HG03442 (cell line): ENCODE results near the gene AGPS.
"Not testable (repeated sequence)": the region's sequence is repeated elsewhere in the genome, so short reads cannot be mapped to it uniquely, and the experiment has no call there.

Experiments used
- ATAC-seq: cut with Tn5 transposase; IDR thresholded peaks from one replicate; pipeline ENCODE4 v1.9.1; 2021; ENCODE audit warnings: mild to moderate bottlenecking, moderate library complexity; ENCODE audit not compliant: unreplicated experiment

AGPS gene

DNA sequence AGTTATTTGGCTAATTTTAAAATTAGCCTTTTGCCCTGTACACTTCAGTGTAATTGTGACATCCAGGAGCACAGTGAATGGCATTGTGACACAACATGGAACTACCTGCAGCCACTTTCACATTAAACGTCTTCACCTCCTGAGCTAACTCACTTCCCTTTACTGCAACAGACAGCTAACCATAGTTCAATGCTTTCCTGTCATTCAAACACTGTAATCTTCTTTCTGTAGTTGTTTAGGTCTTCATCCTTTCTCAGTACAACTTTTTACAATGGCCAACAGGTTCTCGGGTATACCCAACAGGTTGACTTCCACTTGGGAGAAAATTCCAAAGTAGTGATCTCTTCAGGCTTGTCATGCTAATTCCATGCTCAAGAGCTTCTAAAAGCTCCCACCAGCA lies 8.6 kb upstream of the AGPS start:
- no peak for ATAC-seq

DNA sequence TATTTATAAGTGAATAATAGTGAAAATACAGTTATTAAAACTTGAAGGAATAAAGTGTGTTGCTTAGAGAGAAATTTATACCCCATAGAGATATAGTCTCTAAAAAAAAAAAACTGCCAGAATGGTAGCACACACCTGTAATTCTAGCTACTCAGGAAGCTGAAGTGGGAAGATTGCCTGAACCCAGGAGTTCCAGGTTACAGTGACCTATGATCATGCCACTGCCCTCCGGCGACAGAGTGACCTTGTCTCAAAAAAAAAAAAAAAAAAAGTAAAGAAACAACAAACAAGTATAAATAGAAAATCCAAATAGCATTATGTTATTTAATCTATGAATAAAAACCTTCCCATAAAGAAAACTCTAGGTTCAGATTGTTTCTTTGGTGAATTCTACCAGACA lies 7.4 kb upstream of the AGPS start:
- no peak for ATAC-seq

DNA sequence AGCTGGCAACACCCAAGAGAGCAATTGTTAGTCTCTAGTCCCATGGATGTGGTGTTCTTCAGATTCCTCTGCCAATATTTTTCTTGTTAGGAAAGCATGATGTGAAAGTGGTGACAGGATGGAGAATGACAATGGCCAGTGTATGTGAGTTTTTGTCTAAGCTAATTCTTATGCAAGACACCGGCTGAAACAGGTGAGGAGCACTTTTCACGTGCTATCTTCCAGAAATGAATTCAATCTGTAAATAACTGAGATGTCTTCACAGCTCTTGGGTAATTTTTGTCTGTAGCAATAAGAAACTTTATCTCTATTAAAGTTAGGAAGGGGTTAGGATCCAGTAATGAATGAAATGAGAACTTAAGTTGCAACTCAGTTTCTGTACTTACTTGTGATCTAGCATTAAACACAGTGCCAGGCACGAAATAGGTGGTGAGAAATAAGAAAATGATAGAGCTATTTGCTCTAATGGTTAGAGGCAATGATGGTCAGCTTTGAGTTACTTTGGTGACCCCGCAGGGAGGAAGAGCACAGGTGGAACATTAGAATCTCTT lies 676 bp upstream of the AGPS start:
- no peak for ATAC-seq

DNA sequence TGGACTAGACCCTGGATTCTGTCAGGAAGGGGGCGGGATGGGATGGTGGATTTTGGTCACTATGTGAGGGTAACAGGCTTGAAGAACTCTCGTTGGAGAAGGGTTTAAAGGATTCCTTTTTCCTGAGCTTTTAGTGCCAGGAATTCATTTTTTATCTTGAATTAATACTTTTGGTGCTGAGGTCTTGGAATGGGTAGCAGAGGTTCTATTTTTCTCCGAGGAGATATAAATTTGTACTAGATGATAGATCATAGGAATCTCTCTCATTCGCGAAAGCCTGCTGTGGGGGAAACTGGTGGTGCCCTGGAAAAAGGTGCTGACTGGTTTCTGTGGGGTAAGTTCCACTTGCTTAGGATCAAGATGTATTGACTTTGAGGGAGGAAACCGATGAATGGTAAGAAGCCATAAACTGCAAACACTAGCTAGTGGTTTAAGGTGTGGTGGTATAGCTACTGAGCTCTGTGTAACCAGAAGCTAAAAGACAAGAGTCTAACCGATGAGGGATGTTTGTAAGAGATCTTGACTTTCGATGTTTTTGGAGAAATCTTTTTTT lies 706 bp downstream of the AGPS start:
- no peak for ATAC-seq

GRCh38 chr2:177393824-177394593 lies 1.4 kb downstream of the AGPS start:
- no peak for ATAC-seq

GRCh38 chr2:177394594-177394973 lies 2.0 kb downstream of the AGPS start:
- ATAC-seq: no peak

DNA sequence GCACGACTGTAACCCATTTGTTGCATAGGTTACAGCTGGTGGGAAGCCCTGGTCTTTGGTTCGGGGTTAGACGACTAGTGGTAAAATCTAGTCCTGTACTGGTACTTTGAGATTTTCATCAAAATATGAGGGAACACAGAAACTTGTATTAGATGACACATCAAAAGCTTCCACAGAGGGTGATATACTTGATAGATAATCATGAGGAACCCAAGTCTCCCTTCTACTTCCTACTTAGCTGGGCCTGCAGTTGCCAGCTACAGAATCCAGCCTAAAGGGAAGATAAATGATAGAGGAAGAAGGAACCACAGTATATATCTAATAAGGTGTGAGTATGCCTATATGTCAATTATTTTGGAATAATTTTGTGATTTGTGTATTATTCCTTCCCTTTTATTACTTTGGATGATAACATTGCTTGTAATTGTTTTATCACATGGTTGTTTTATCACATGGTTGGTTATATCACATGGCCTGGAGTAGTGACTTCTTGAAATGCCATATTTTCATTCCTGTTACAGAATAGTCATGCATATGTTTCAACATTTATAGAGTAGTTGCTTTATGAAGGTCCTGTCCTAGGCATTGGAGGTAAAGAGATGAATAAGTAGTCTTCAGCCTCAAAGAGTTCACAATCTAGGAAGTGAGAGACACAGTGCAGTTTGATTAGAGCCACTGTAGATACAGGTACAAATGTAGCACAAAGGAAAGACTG lies 2.9 kb downstream of the AGPS start:
- no peak for ATAC-seq

- no peak for ATAC-seq
Measured at GRCh38 chr2:177396703-177397460, 4.3 kb downstream of the AGPS start.

DNA sequence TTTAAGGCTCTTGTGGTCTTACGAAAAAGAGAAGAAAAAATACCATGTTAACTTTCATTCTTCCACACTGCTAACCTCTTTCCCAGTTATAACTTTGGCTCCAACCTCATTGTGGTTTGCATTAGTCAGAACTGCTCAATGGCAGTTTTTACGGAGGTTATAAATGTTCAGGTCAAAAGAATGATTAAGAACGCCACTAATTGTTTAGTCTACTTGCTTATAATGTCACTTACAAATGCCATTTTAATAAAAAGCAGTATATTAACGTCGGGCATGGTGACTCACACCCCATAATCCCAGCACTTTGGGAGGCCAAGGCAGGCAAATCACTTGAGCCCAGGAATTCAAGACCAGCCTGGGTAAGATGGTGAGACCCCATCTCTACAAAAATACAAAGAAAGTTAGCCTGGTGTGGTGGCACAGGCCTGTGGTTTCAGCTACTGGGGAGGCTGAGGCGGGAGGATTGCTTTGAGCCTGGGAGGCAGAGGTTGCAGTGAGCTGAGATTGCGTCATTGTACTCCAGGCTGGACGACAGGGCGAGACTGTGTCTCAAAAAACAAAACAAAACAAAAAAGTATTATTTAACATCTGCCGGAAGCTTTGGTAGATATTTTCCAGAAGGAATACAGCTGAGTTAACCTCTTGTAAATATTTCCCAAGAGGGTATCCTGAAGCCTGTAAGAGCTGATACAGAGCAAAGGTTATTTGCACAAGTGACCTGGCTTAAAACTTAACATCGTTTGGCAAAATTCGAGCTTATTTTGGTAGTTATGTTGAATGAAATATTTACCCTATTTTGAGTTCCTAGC lies 5.1 kb downstream of the AGPS start:
- ATAC-seq: no peak

- no peak for ATAC-seq
Measured at GRCh38 chr2:177398290-177398683, 5.7 kb downstream of the AGPS start.

GRCh38 chr2:177398791-177399190 lies 6.2 kb downstream of the AGPS start:
- ATAC-seq: no peak

DNA sequence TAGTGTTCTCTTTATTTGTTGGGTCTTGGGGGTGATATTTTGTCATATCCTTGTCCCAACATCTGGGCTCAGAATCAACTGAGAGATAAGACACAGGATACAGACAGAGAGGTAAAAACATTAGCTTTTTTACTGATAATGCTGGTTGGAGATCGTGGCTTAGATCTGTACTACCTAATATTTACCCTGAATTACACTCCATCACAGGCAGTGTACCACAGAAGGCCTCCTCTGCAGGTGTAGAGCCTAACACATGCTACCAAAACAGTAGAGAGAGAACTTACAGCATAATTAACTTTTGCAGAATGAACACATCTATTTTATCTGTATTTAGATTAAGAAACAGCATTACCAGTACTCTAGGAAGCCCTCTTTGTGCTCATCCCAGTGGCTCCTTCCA lies 6.8 kb downstream of the AGPS start:
- no peak for ATAC-seq

DNA sequence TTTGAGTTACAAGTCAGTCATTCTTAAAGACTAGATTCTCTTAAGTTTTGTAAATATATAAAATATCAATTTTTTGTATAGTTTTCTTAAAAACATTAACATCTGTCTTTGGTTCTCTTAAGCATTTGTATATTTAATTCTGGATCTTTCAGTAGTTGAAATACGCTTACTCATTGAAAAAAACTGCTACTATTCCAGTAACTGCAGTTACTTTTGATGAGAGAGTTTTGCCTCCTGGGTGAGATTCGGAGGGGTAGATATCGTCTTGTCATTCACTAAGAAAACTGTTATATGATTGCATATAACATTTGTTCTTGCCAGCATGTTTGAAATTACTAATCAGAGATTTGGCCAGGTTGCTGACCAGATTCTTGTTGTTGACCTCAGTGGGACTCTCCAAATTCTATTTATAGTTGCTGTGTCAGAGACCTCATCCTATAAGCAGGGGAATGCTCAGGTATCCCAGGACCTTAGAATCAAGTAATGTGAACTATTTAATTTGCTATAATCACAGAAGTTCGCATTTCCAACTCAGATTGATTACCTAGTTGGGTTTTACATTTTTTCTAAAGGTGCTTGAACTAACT lies 7.9 kb downstream of the AGPS start:
- ATAC-seq: no peak

DNA sequence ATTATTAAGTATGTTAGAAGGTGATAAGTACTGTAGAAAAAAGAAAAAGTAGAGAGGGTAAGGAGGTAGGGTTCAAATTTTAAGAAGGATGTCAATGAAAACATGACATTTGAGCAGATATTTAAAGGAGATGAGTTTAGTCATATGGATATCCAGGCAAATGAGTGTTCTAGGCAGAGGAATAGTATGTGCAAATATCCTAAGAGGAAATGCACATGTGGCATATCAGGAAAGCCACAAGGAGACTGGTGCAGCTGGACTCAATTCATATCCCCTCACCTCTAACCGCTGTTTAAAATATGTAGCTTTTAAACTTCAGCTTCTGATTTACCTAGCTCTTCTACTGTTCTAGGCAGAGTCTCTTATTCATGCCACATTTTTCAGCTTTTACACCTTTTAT lies 9.5 kb downstream of the AGPS start:
- ATAC-seq: no peak

DNA sequence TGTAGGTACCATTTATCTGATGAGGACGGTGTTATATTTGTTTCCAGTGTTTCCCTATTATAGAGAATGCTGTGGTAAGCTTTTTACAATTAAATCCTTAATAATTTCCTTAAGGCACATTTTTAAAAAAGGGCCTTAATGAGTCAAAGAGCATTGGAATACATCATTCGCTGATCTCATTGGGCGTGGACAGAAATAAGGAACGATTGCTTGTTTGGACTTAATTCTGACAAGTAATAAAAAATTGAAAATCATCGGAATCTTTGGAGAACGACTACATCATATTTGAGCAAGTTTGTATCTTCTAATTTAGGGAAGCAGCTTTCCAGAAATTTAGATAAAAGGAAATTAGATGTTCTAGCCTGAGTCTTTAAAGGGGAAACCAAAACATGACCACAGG lies 11.3 kb downstream of the AGPS start:
- no peak for ATAC-seq

GRCh38 chr2:177404243-177404642 lies 11.7 kb downstream of the AGPS start:
- ATAC-seq: no peak

DNA sequence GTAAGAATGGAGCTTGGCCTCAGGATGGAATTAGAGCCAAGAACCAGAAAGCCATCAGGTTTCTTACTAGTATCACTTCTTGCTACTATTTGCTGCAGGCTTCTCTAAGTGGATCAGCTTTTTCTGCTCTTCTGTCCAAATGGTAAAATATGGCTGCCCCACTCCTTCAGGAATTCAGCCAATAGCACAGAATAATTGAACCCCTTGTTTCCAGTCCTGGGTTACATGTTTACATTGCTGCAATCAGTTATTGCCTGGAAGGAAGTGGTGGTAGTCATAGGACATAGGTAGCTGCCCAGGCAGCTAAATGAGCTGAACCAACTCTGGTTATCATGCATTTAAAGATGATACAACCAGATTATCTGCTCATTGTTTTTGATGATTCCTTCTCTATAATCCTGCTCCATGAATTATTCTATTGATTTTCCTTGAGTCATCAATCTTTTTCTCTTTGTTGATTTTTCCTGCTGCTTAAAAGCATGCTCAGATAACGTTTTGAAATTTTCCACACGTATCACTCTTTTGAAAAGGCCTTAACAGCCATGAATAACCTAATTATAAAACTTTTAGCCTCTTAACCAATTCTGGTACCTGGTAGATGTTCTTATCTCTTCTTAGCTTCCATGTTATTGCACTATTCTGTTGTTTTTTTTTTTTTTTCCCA lies 12.6 kb downstream of the AGPS start:
- no peak for ATAC-seq

DNA sequence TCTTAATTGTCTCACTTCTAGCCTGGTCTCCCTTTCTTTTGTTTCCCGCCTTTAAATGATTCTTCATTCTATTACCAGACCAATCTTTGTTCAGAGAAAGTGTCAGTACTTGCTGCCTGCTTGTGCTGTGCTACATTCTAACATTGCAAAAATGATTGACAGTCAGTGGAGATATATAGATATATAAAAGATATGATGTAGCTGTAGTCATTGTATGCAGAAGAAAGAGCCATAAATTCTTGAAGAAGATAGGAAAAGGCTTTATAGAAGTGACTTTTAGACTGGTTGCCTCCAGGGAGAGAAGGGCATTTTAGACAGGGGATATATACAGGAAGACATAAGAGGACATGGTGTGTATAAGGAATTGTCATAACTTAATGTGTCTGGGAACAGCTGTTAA lies 13.6 kb downstream of the AGPS start:
- ATAC-seq: no peak

GRCh38 chr2:177407031-177407430 lies 14.5 kb downstream of the AGPS start:
- no peak for ATAC-seq

DNA sequence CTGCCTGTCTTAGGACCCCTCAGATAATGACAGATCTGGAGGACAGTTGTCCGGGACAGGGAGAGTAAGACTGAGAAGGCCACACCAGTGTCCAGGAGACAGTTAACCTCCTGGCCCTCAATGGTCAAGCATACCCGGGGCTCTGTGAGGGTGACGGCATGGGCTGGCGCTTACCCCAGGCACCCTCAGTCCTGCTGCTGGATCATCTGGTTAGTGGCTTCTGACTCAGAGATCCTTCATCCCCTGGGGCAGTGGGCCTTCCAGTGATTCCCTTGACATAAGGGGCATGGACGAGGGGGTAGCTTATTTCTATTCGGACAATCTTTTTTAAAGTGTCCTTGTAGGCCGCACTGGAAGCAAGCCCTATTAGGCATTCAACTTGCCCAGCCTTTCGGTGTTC lies 18.1 kb downstream of the AGPS start:
- not testable (repeated sequence) for ATAC-seq
